ENCODE measurements around the gene CDK14.

Gene CDK14

GRCh38 chr7:90869335-90869734 is 273.2 kb downstream of the CDK14 start:
- no peak for TF ChIP-seq ZNF274 (IDR thresholded peaks at IDR 0.05; ENCODE audit: low read depth, low read length)
- no peak overlapping the region for H3K4me3 ChIP-seq (ENCODE audit: low read length)

- no peak overlapping the region for H3K4me3 ChIP-seq (ENCODE audit: low read length)
- no peak for TF ChIP-seq ZNF274 (IDR thresholded peaks at IDR 0.05; ENCODE audit: low read depth, low read length)
These were observed 280.6 kb downstream of the CDK14 start for GRCh38 chr7:90876701-90877100.

GRCh38 chr7:90877201-90877600 is 281.1 kb downstream of the CDK14 start:
- TF ChIP-seq ZNF274 (IDR thresholded peaks at IDR 0.05; ENCODE audit: low read depth, low read length) = no peak

DNA sequence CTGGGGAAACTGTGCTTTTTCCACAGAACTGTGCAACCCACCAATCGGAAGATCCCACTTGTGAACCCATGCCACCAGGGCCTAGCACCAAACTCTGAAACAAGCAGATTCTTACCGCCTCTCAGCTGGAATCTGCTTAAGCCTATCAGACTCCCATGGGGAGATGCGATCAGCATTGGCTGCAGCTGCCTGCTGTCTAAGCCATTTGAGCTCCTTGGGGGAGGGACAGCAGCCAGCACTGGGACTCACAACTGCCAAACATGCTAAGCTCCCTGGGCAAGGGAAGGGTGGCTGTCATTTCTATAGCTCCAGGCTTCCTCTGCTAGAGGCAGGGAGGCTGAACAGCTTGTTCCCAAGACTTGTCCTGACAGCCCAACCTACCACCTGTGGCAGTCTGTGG is 283.8 kb downstream of the CDK14 start:
- H3K4me3 ChIP-seq (ENCODE audit: low read length) = no peak overlapping the region
- TF ChIP-seq ZNF274 (IDR thresholded peaks at IDR 0.05; ENCODE audit: low read depth, low read length) = no peak

More at GRCh38 chr7:90877201-90877600, 281.1 kb downstream of the CDK14 start:
- no peak overlapping the region for H3K4me3 ChIP-seq (ENCODE audit: low read length)

DNA sequence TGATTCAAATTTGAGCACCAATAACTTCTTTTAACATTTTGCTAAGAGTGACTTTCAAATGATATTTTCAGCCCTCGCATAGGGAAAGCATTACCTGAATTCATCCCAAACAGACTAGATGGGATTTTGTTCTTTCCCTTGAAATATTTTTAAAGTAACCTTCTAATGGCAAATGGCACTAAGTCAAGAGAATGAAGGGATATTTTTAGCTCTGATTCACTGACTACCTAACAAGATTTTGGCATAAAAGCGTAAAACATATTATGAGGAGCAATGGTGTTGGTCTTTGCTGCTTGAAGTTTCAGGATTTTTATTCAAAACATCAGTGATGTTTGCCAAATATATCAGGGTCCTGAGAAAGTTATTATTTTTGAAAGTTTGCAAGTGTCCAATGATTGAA is 290.3 kb downstream of the CDK14 start:
- no peak for TF ChIP-seq ZNF274 (IDR thresholded peaks at IDR 0.05; ENCODE audit: low read depth, low read length)

GRCh38 chr7:90889210-90889609 is 293.1 kb downstream of the CDK14 start:
- TF ChIP-seq ZNF274 (IDR thresholded peaks at IDR 0.05; ENCODE audit: low read depth, low read length) = no peak
- no peak overlapping the region for H3K4me3 ChIP-seq (ENCODE audit: low read length)

More for the DNA sequence above, 290.3 kb downstream of the CDK14 start:
- no peak overlapping the region for H3K4me3 ChIP-seq (ENCODE audit: low read length)

DNA sequence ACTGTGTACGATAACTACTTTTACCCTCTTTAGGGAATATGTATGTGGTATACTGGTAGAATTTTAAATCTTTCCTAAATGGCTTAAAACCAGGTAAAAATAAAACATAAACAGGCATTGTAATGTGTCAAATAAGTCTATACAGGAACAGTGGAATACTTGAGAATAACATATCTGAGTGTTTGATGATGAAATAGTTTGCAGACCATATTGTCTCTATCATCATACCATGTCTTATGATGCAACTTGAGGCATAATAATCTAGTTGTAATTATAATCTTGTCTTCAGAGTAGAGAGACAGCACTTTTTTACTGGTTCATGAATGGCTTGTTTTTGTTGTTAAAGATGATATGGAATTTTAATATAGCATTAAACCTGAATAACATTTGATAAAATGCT is 293.5 kb downstream of the CDK14 start:
- no peak overlapping the region for H3K4me3 ChIP-seq (ENCODE audit: low read length)
- TF ChIP-seq ZNF274 (IDR thresholded peaks at IDR 0.05; ENCODE audit: low read depth, low read length) = no peak

- TF ChIP-seq ZNF274 (IDR thresholded peaks at IDR 0.05; ENCODE audit: low read depth, low read length) = no peak
- H3K4me3 ChIP-seq (ENCODE audit: low read length) = no peak overlapping the region
These were observed 295.4 kb downstream of the CDK14 start for GRCh38 chr7:90891529-90891928.

GRCh38 chr7:90892213-90892612 is 296.1 kb downstream of the CDK14 start:
- no peak for TF ChIP-seq ZNF274 (IDR thresholded peaks at IDR 0.05; ENCODE audit: low read depth, low read length)
- H3K4me3 ChIP-seq (ENCODE audit: low read length) = no peak overlapping the region

DNA sequence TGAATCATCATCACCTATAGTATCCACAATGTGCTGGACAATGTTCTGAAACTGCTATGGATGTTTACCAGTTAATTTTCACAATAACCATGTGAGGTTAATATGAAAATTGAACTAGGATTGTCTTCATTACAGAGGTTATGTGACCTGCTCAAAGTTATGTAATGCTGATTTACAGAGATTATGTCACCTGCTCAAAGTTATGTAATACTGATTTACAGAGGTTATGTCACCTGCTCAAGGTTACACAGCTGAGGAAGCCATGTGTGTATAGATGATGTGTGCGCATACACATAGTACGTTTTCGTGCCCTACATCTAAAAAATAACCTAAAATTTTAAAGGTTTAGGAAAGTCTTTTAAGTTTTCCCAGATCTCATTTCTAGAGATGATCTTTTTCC is 298.0 kb downstream of the CDK14 start:
- no peak overlapping the region for H3K4me3 ChIP-seq (ENCODE audit: low read length)
- no peak for TF ChIP-seq ZNF274 (IDR thresholded peaks at IDR 0.05; ENCODE audit: low read depth, low read length)

DNA sequence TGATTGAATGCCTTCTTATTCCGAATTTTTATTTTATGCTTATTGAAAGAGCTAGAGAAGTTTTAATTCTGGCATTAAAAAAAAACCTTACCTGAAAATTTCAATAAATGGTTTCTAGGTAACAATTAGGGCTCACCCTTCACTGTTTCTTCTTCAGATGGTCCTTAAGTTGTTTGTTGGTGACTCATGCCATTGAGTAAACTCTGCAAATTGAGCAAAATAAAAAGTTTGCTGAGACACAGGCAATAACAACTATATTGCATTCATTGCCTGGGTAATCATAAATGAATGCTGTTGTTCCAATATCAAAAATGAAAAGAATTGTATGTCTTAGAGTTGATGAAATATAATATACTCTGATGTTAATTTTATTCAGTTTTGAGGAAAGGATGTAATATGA is 300.3 kb downstream of the CDK14 start:
- no peak overlapping the region for H3K4me3 ChIP-seq (ENCODE audit: low read length)
- TF ChIP-seq ZNF274 (IDR thresholded peaks at IDR 0.05; ENCODE audit: low read depth, low read length) = no peak

- no peak for TF ChIP-seq ZNF274 (IDR thresholded peaks at IDR 0.05; ENCODE audit: low read depth, low read length)
- no peak overlapping the region for H3K4me3 ChIP-seq (ENCODE audit: low read length)
These were observed 301.9 kb downstream of the CDK14 start for GRCh38 chr7:90897961-90898469.

- no peak overlapping the region for H3K4me3 ChIP-seq (ENCODE audit: low read length)
- no peak for TF ChIP-seq ZNF274 (IDR thresholded peaks at IDR 0.05; ENCODE audit: low read depth, low read length)
These were observed 304.7 kb downstream of the CDK14 start for GRCh38 chr7:90900628-90901356.

- no peak overlapping the region for H3K4me3 ChIP-seq (ENCODE audit: low read length)
- TF ChIP-seq ZNF274 (IDR thresholded peaks at IDR 0.05; ENCODE audit: low read depth, low read length) = no peak
These were observed 307.7 kb downstream of the CDK14 start for GRCh38 chr7:90903841-90904240.

GRCh38 chr7:90910136-90910535 is 314.0 kb downstream of the CDK14 start:
- no peak overlapping the region for H3K4me3 ChIP-seq (ENCODE audit: low read length)
- TF ChIP-seq ZNF274 (IDR thresholded peaks at IDR 0.05; ENCODE audit: low read depth, low read length) = no peak

DNA sequence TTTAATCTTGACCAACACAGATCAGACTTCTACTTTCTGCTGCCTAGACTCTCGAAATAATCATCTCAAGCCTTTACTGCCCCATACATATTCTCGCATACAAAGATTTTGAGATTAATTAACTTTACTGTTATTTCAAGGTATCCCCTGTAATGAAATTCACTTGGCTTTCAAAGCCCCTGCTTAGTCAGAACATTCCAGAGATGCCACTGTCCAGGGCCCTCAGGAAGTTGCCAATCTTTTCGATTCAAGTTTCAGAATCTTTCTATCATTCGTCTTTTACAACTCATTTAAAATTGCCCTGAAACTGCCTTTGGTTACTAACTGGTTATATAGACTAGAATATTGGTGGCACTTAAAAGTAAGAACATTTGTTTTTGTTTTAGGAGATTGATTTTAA is 320.2 kb downstream of the CDK14 start:
- no peak overlapping the region for H3K4me3 ChIP-seq (ENCODE audit: low read length)
- TF ChIP-seq ZNF274 (IDR thresholded peaks at IDR 0.05; ENCODE audit: low read depth, low read length) = no peak
